IMR-90 (cell line): ENCODE results near the gene ZPBP2.

Experiments used
- CEBPB ChIP-seq: IDR thresholded peaks from 2 replicates; pipeline ENCODE4 v1.6.1; 2012; ENCODE audit warnings: low read depth, low read length, improper control_type of control experiment
- CTCF ChIP-seq: conservative IDR thresholded peaks from 2 replicates; pipeline ENCODE4 v1.5.1; 2012; ENCODE audit warnings: mild to moderate bottlenecking, low read depth, low read length, improper control_type of control experiment
- POLR2A ChIP-seq: IDR thresholded peaks from 2 replicates; pipeline ENCODE4 v1.6.1; 2012; ENCODE audit warnings: mild to moderate bottlenecking, low read depth, low read length
- RCOR1 ChIP-seq: IDR thresholded peaks from 2 replicates; pipeline ENCODE4 v1.6.1; 2012; ENCODE audit warnings: mild to moderate bottlenecking, low read length, improper control_type of control experiment; ENCODE audit not compliant: insufficient replicate concordance
- USF2 ChIP-seq: fragments of 150-350 bp; IDR thresholded peaks from 2 replicates; pipeline ENCODE4 v1.6.1; 2017; ENCODE audit warnings: mild to moderate bottlenecking, antibody characterized with exemption, low read length, low read depth

GRCh38 chr17:39924691-39925055 lies 56.7 kb downstream of the ZPBP2 start:
- no peak for TF ChIP-seq CTCF
- TF ChIP-seq CEBPB: no peak
- TF ChIP-seq USF2: no peak
- TF ChIP-seq POLR2A: no peak
- TF ChIP-seq RCOR1: no peak
